ENCODE results near the gene JMJD6. TPM values are rescaled to one million over a fixed set of nuclear protein-coding genes. Genes with fewer than 3 reads are reported as not detected.

The JMJD6 gene
- total RNA-seq, 1 experiment from 2014 or later: 28.9 TPM

- Mint-ChIP-seq H3K4me3 (peak within 1 kb of the TSS; percentile 88 to 92), H3K36me3 (ENCODE audit: insufficient read depth in 1 of 3, low read depth in 3 of 3) (peaks cover 13 to 52% (median 34%) of the 10 kb centered on the region in 3 experiments; a peak in 6 of 7 replicates), H3K27me3 (ENCODE audit: low read depth) (no peaks in the 10 kb centered on the region), H3K4me1 (peaks cover 14 to 15% of the 10 kb centered on the region in 2 experiments), H3K27ac (peak within 1 kb of the TSS; percentile 65 to 94 (median 89); a peak in 6 of 7 replicates), H3K9me3 (no peaks in the 10 kb centered on the region)
- no peaks in the 10 kb centered on the region for H3K4me1 ChIP-seq (ENCODE audit: insufficient read depth, low read length)
- H2BK20ac ChIP-seq (ENCODE audit: low read depth, low read length, poor library complexity, severe bottlenecking): no peak within 1 kb of the TSS
- H2BK12ac ChIP-seq (ENCODE audit: insufficient read length, low read depth, low read length): no peak within 1 kb of the TSS
- H3K56ac ChIP-seq (ENCODE audit: insufficient read length, low read depth, low read length): peak within 1 kb of the TSS; percentile 52
- no peak within 1 kb of the TSS for H4K5ac ChIP-seq (ENCODE audit: insufficient read length, low read depth, low read length)
- H3K14ac ChIP-seq (ENCODE audit: insufficient read depth, low read length): peak within 1 kb of the TSS; percentile 99
- peak within 1 kb of the TSS; percentile 94 for H3K4me2 ChIP-seq (ENCODE audit: insufficient read depth, insufficient read length, low read length)
- peak; percentile 82 for DNase-seq
- H3K27ac ChIP-seq (ENCODE audit: insufficient read length, low read depth, low read length): peak within 1 kb of the TSS; percentile 57
- H4K91ac ChIP-seq (ENCODE audit: insufficient read length, low read depth, low read length): peak within 1 kb of the TSS; percentile 98
- H2AK5ac ChIP-seq (ENCODE audit: insufficient read length, low read length): no peak within 1 kb of the TSS
- no peaks in the 10 kb centered on the region for H3K27me3 ChIP-seq (ENCODE audit: insufficient read depth, low read length)
- no peaks in the 10 kb centered on the region for H3K9me3 ChIP-seq (ENCODE audit: control insufficient read depth, low read depth, low read length)
- TF ChIP-seq CTCF (conservative IDR thresholded peaks at IDR 0.05): peak; percentile 77
- H2AFZ ChIP-seq (ENCODE audit: low read length): no peak within 1 kb of the TSS
- peaks cover 13% of the 10 kb centered on the region for H3K23me2 ChIP-seq (ENCODE audit: insufficient read length, low read depth, low read length, poor library complexity, severe bottlenecking)
- peaks cover 11% of the 10 kb centered on the region for H3K79me1 ChIP-seq (ENCODE audit: insufficient read depth, low read depth, low read length, poor library complexity, severe bottlenecking)
- peak within 1 kb of the TSS; percentile 32; the same call in 1 of the 2 replicates for H3K4ac ChIP-seq (ENCODE audit: low read depth, low read length)
- H2BK5ac ChIP-seq (ENCODE audit: insufficient read length, low read length): peak within 1 kb of the TSS; percentile 27
- H2BK120ac ChIP-seq (ENCODE audit: low read depth, low read length, poor library complexity, severe bottlenecking): peak within 1 kb of the TSS; percentile 31
- H2BK15ac ChIP-seq (ENCODE audit: low read depth, low read length): no peak within 1 kb of the TSS
- no peak within 1 kb of the TSS for H3K23ac ChIP-seq (ENCODE audit: insufficient read length, low read depth, low read length)
- H4K8ac ChIP-seq (replicated peaks; ENCODE audit: insufficient read length, low read depth, low read length): no peak within 1 kb of the TSS
- WGBS (ENCODE audit: extremely low coverage, insufficient read length, low lambda C conversion rate): no CpG with 5 or more reads among the region's 71 CpGs
- peak within 1 kb of the TSS; percentile 95 for H3K9ac ChIP-seq (ENCODE audit: extremely low read depth, insufficient read length, low read length)
- no peaks in the 10 kb centered on the region for H4K20me1 ChIP-seq (ENCODE audit: control insufficient read depth, insufficient read depth, insufficient read length)
- no peak within 1 kb of the TSS for H3T11ph ChIP-seq (ENCODE audit: low read length)
- peak within 1 kb of the TSS; percentile 98 for H3K18ac ChIP-seq (ENCODE audit: insufficient read length, low read depth, low read length)
- H3K79me2 ChIP-seq (ENCODE audit: insufficient read depth, low read length): peaks cover 9% of the 10 kb centered on the region; the same call in 1 of the 2 replicates
Measured at GRCh38 chr17:76726776-76727718, 641 bp upstream of the JMJD6 start, which contains the start of gene METTL23. TSS of gene METTL23 (plus strand) at chr17:76726839. CDS start at chr17:76729711, 2,872 bp downstream.

Measured in H9 (cell line).